ENCODE results near the gene TRIM22. TPM values are rescaled to one million over a fixed set of nuclear protein-coding genes. Genes with fewer than 3 reads are reported as not detected.

Gene TRIM22
- total and polyA plus RNA-seq, 9 of the 15 experiments (the other 6 are each of a cell fraction or from before 2014, with no cell fraction given) = 0.06 to 1.1 (median 0.18) TPM; not detected in 2

GRCh38 chr11:5695580-5695979 lies 6.0 kb downstream of the TRIM22 start:
- Histone ChIP-seq H3K9ac (ENCODE audit: insufficient read depth in 1 of 2, low read depth in 2 of 2, low read length in 2 of 2) (no peak overlapping the region), H3K27me3 (ENCODE audit: control insufficient read depth in 2 of 2, insufficient read depth in 2 of 2, low read length in 2 of 2) (peaks cover 0 to 4% of the 10 kb centered on the region in 2 experiments; a peak in 2 of 5 replicates), H3K36me3 (ENCODE audit: control insufficient read depth, insufficient read depth, low read length) (no peaks in the 10 kb centered on the region), H2AFZ (ENCODE audit: low read depth, low read length) (no peak overlapping the region), H3K27ac (ENCODE audit: extremely low read depth, low read depth, low read length) (no peak overlapping the region), H3K4me1 (replicated peaks in 1 of 2; ENCODE audit: control insufficient read depth in 2 of 2, insufficient read depth in 2 of 2, low read length in 2 of 2) (peaks cover 0 to 16% of the 10 kb centered on the region in 2 experiments; a peak in 4 of 5 replicates), H3K9me1 (ENCODE audit: control insufficient read depth, insufficient read depth, low read length) (no peaks in the 10 kb centered on the region), H3K79me2 (ENCODE audit: control insufficient read depth, insufficient read depth, low read length) (no peaks in the 10 kb centered on the region), H4K20me1 (replicated peaks; ENCODE audit: control insufficient read depth, insufficient read depth, low read length) (no peaks in the 10 kb centered on the region), H3K4me2 (ENCODE audit: insufficient read depth, low read length) (no peak overlapping the region), H3K9me3 (replicated peaks; ENCODE audit: control insufficient read depth, insufficient read depth, low read depth, low read length) (no peaks in the 10 kb centered on the region), H3K4me3 (no peak overlapping the region)
- WGBS (ENCODE audit: insufficient coverage, low coverage, missing lambda C conversion rate) = 10% methylated on average over 1 of the region's 1 CpG
- TF ChIP-seq BCOR (IDR thresholded peaks at IDR 0.05) = no peak
- TF ChIP-seq TCF7L2 (IDR thresholded peaks at IDR 0.05; ENCODE audit: low read depth, low read length) = no peak
- no peak for TF ChIP-seq CHD2 (IDR thresholded peaks at IDR 0.05; ENCODE audit: low read depth, low read length)
- TF ChIP-seq GABPA (tag; conservative IDR thresholded peaks at IDR 0.05; ENCODE audit: low read depth) = no peak
- TF ChIP-seq GTF2F1 (IDR thresholded peaks at IDR 0.05; ENCODE audit: low read depth, low read length) = no peak
- TF ChIP-seq NEUROD1 (IDR thresholded peaks at IDR 0.05; ENCODE audit: borderline replicate concordance, low read depth, low read length, partially characterized antibody) = no peak
- no peak for TF ChIP-seq ZKSCAN3 (CRISPR knock-in tag; IDR thresholded peaks at IDR 0.05)
- TF ChIP-seq MAZ (CRISPR knock-in tag; conservative IDR thresholded peaks at IDR 0.05 in 1 of 2, IDR thresholded peaks at IDR 0.05 in 1 of 2) = no peak
- TF ChIP-seq ELF4 (CRISPR knock-in tag; IDR thresholded peaks at IDR 0.05) = no peak
- TF ChIP-seq GATAD2B (IDR thresholded peaks at IDR 0.05; ENCODE audit: borderline replicate concordance) = no peak
- no peak for TF ChIP-seq SAP30 (IDR thresholded peaks at IDR 0.05; ENCODE audit: borderline replicate concordance, insufficient read depth, low read depth, low read length, poor library complexity, severe bottlenecking)
- no peak for TF ChIP-seq MXD1 (CRISPR knock-in tag; IDR thresholded peaks at IDR 0.05; ENCODE audit: borderline replicate concordance, poor library complexity, severe bottlenecking)
- no peak for TF ChIP-seq TCF7 (IDR thresholded peaks at IDR 0.05; ENCODE audit: borderline replicate concordance)
- TF ChIP-seq ZNF76 (CRISPR knock-in tag; IDR thresholded peaks at IDR 0.05; ENCODE audit: borderline replicate concordance) = no peak
- TF ChIP-seq JUND (IDR thresholded peaks at IDR 0.05; ENCODE audit: borderline replicate concordance, low read depth, low read length) = no peak
- no peak for TF ChIP-seq JUND (tag; IDR thresholded peaks at IDR 0.05; ENCODE audit: borderline replicate concordance, low read depth, low read length)
- no peak for TF ChIP-seq TAF1 (IDR thresholded peaks at IDR 0.05; ENCODE audit: control insufficient read depth, extremely low read depth, insufficient read depth, low read length, severe bottlenecking)
- no peak for TF ChIP-seq ZNF408 (CRISPR knock-in tag; IDR thresholded peaks at IDR 0.05; ENCODE audit: low read depth)
- no peak for TF ChIP-seq SRSF7 (optimal IDR thresholded peaks at IDR 0.05; ENCODE audit: low read depth, low read length)
- TF ChIP-seq ZBED1 (IDR thresholded peaks at IDR 0.05) = no peak
- no peak for DNase-seq (ENCODE audit: extremely low read depth in 1 of 4, low spot score in 3 of 4)
- ChIA-PET CTCF (ENCODE audit: low intra/inter-chr PET ratio) (no interaction called here), POLR2A (interaction anchor here (0.5 to 3.4 kb wide), 2 partner anchors 12 to 480 kb away, joined by 3 to 12 read pairs; partner anchors contain the start of gene TRIM5)
- no peak for FAIRE-seq
- no TSS peak for BruUV-seq (replicated peaks)
- intact Hi-C loops (cut with micrococcal nuclease) (no loop called here), in situ Hi-C loops (cut with MboI) (no loop called here)
- no peak for ATAC-seq

All from K562 (cell line).